Cardiac muscle cell (in vitro differentiated cells and primary cell): ENCODE results near the gene JADE2. TPM values are rescaled to one million over a fixed set of nuclear protein-coding genes. Genes with fewer than 3 reads are reported as not detected.

Source experiments
- DNase-seq, 2 donors: peaks; one replicate each; pipeline versions ENCODE4 v3.0.0 to v3.0.0-alpha.2; 2010 to 2017; ENCODE audit warnings: low read depth in 1 of 2, low spot score in 1 of 2
- H3K27ac ChIP-seq: fragments of 200-600 bp; sonication (generic); 2 replicates; pipeline ENCODE4 v1.5.1; 2016
- H3K27me3 ChIP-seq: fragments of 200-600 bp; sonication (generic); 2 replicates; pipeline ENCODE4 v1.6.0; 2016; ENCODE audit warnings: control low read depth
- H3K36me3 ChIP-seq: fragments of 200-600 bp; sonication (generic); 2 replicates; pipeline ENCODE4 v1.5.1; 2016; ENCODE audit warnings: control low read depth
- H3K4me1 ChIP-seq: fragments of 200-600 bp; sonication (generic); 2 replicates; pipeline ENCODE4 v1.8.1; 2017; ENCODE audit warnings: low read depth, mild to moderate bottlenecking, mixed run types
- H3K4me3 ChIP-seq: fragments of 200-600 bp; sonication (generic); 2 replicates; pipeline ENCODE4 v1.5.1; 2016; ENCODE audit warnings: mild to moderate bottlenecking
- H3K9me3 ChIP-seq: fragments of 200-600 bp; sonication (generic); 2 replicates; pipeline ENCODE4 v1.5.1; 2017; ENCODE audit warnings: low read depth, mild to moderate bottlenecking, control low read depth
- CTCF ChIP-seq: IDR thresholded peaks from 2 replicates; pipeline ENCODE4 v1.5.1; 2012; ENCODE audit warnings: low read depth, mild to moderate bottlenecking, low read length
- polyA plus RNA-seq: library from polyadenylated mRNA; unstranded; fragments of >200 nt; fragmentation: Nextera tagmentation; extraction: Ambion mirVana; gene quantifications from 2 replicates; pipeline ENCODE4 v1.2.1, GENCODE V29; 2016
- total RNA-seq: library from RNA; depleted of rRNA; stranded (reverse); fragments of >200 nt; gene quantifications from 2 replicates; pipeline ENCODE4 v1.2.3, GENCODE V29; 2016

The JADE2 gene
- total and polyA plus RNA-seq, 2 experiments from 2014 or later = 2.8 to 17.8 TPM

DNA sequence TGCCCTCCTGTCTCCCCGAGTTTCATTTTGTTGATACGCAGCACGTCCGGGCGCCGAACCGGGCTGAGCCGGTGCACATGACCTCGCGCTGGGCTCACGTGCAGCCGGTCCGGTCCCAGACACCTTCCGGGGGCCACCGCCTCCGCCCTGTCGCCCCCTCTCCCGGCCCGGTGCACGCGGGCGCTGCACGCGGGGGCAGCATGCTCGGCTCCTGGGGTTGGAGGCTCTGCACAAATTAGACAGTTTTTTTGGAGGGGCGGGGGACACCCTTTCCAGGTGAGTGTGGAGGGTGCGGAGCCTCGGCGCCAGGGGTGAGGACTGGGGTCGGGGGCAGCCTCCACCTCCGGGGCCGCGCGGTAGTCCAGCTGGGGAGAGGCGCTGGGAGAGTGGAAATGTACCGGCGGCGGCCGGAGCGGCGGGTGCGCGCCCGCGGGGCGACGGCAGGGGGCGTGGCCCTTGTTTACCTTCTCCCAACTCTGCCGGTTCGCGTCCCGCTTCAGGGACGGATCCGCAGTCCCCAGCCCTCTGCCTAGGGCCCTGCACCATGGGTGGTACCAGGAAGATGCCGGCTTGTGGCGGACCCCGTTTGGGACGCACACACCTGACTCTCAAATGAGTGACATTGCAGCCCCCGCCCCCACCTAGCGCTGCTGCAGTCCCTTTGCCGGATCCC, 1.1 kb downstream of the JADE2 start:
- Histone ChIP-seq H3K27me3 (no peaks in the 10 kb centered on the region), H3K27ac (no peak overlapping the region), H3K36me3 (no peaks in the 10 kb centered on the region), H3K9me3 (no peaks in the 10 kb centered on the region), H3K4me3 (peak overlapping the region; percentile 73), H3K4me1 (no peaks in the 10 kb centered on the region)
- TF ChIP-seq CTCF = peak; percentile 39
- peak; percentile 38 to 74 for DNase-seq

- Histone ChIP-seq H3K4me3 (peak overlapping the region; percentile 73), H3K9me3 (no peaks in the 10 kb centered on the region), H3K4me1 (no peaks in the 10 kb centered on the region), H3K27me3 (no peaks in the 10 kb centered on the region), H3K27ac (peak overlapping the region; percentile 31), H3K36me3 (no peaks in the 10 kb centered on the region)
- TF ChIP-seq CTCF = peak; percentile 80
- DNase-seq = peak; percentile 94
These were observed 1.9 kb downstream of the JADE2 start for GRCh38 chr5:134527156-134527960.

DNA sequence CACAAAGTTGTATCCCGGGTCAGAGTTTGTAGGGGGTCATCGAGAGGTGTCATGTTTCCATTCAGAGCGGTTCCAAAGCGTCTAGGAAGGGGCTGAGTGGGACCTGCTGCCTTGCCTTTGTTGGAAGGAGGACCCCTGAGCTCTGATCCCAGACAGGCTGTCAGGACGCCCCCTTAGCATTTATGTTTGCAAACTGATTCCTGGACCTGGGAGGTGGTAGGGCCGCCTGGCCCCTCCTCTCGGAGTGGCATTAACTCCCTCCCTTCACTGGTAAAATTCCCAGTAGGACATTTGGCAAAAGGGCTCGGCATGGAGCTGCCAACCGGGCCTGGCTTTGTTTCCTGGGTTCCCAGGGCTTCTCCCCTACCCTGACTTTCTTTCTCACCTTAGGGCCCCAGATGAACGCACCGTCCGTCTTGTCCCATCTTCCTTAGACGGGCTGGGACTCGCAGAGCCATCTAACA, 2.5 kb downstream of the JADE2 start:
- no peak overlapping the region for H3K27ac ChIP-seq
- peak overlapping the region; percentile 73 for H3K4me3 ChIP-seq
- H3K27me3 ChIP-seq = no peaks in the 10 kb centered on the region
- no peak for TF ChIP-seq CTCF
- H3K4me1 ChIP-seq = no peaks in the 10 kb centered on the region
- peak in 1 of 2 donors; percentile 23 for DNase-seq
- no peaks in the 10 kb centered on the region for H3K9me3 ChIP-seq
- H3K36me3 ChIP-seq = no peaks in the 10 kb centered on the region

DNA sequence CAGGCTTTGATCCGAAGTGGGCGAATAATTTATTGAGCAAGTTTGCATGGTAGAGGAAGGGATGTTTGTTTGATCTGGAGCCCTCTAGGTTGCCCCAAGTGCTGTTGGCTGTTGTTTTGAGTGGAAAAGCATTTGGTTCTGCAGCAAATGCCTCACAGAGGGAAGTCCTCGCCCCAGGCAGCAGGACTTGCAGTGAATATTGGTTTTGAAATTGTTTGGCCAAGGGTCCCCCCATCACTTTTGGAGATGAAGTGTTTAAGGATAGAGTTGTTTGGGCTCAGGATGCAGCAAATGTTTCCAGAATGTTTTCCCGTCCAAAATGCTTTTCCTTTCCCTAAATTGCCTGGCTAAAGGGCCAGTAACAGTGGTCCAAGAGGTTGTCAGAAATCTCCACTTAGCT, 3.1 kb downstream of the JADE2 start:
- no peaks in the 10 kb centered on the region for H3K9me3 ChIP-seq
- H3K36me3 ChIP-seq = no peaks in the 10 kb centered on the region
- no peak overlapping the region for H3K27ac ChIP-seq
- TF ChIP-seq CTCF = no peak
- no peaks in the 10 kb centered on the region for H3K27me3 ChIP-seq
- no peak for DNase-seq
- no peak overlapping the region for H3K4me3 ChIP-seq
- no peaks in the 10 kb centered on the region for H3K4me1 ChIP-seq

DNA sequence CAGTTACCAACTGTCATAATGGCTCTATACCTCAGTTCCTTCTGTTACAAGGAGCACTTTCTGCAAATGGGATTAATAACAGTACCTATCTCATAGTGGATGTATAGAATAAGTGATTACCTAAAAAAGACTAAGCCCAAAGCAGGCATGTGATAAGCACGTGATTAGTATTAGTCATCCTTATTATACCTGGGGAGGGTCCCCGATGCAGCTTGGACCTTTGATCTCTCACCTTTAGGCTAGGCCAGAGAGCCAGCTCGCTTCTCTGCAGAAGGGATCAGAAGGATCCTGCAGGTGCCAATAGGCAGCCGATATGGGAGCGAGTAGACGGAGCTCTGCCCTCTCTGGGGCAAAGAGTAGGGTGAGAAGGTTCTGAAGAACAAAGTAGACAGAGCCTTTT, 4.0 kb downstream of the JADE2 start:
- no peak for DNase-seq
- no peak overlapping the region for H3K4me3 ChIP-seq
- H3K9me3 ChIP-seq = no peaks in the 10 kb centered on the region
- TF ChIP-seq CTCF = no peak
- no peaks in the 10 kb centered on the region for H3K36me3 ChIP-seq
- H3K27ac ChIP-seq = no peak overlapping the region
- no peaks in the 10 kb centered on the region for H3K4me1 ChIP-seq
- no peaks in the 10 kb centered on the region for H3K27me3 ChIP-seq
